Stimulated activated CD4-positive, alpha-beta T cell treated with anti-CD3 and anti-CD28 coated beads, Interleukin-2, amount 100 ng/mL, for 24 hours (primary cell): ENCODE data around the gene IFNA21.
"Not testable (repeated sequence)": the region's sequence is repeated elsewhere in the genome, so short reads cannot be mapped to it uniquely, and the experiment has no call there.

Experiments used
- DNase-seq, 2 donors: peaks; one replicate each; pipeline ENCODE4 v3.0.0-alpha.2; 2020

Gene IFNA21

GRCh38 chr9:21137020-21137419 lies 29.4 kb downstream of the IFNA21 start:
- no peak for DNase-seq

GRCh38 chr9:21135736-21136135 lies 30.7 kb downstream of the IFNA21 start:
- no peak for DNase-seq

DNA sequence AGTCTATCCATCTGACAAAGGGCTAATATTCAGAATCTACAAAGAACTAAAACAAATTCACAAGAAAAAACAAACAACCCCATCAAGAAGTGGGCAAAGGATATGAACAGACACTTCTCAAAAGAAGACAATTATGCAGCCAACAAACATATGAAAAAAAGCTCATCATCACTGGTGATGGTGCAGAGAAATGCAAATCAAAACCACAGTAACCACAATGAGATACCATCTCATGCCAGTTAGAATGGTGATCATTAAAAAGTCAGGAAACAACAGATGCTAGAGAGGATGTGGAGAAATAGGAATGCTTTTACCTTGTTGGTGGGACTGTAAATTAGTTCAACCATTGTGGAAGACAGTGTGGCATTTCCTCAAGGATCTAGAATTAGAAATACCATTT lies 38.3 kb downstream of the IFNA21 start:
- not testable (repeated sequence) for DNase-seq

GRCh38 chr9:21121595-21122251 lies 44.7 kb downstream of the IFNA21 start:
- DNase-seq = no peak

DNA sequence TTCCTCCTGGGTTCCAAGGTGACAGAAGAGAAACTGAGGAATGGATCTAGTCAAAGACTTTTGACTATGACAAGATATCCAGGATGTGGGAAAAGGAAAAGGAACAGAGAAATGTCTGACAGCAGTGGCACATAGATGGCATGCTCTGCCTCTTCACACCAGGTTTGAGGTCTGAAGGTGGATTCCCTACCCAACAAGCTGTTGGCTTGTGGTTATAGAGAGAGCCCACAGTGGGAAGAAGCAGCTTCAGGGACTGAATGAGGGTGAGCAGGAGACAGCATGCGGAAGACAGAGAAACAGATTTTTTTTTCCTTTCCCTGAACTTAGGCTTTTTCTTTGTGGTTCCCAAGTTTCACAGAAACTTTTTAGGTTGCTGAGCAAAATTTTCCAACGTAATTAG lies 45.4 kb downstream of the IFNA21 start:
- no peak for DNase-seq

DNA sequence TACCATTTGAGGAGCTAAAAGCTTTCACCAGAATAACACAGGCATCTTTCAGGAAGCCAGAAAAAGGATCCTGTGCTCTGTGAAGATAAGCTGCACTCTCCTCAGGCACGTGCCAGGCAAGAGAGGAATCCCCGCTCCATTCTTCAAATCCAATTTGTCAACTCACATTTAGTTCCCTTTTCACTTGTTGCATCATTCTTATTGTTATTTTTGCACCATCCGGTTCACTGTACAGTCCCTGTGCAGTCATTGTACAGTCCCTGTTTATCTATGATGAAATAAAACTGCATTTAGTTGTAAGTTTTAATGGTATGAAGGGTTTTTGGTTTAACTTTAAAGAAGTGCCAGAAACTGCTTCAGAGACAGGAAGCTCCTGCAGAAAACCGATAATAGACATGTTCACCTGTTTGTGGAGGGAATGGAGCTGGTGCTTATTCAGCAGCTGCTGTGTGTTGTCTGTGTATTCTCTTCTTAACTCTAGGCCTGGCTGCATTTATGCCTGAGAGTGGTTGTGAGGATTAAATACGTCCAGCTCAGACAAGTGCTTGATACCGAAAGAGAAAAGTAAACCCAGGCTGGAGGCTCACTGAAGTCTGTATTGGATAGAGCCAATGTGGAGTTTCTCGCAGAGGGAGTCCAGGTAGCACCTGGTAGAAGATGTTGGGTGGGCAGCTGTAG lies 47.2 kb downstream of the IFNA21 start:
- no peak for DNase-seq
